GM12878 (cell line): ENCODE results near the gene CFAP299. TPM values are rescaled to one million over a fixed set of nuclear protein-coding genes. Genes with fewer than 3 reads are reported as not detected.

Experiments used
- ATAC-seq: fragments of 200-7000 bp; cut with Tn5 transposase; 3 replicates; pipeline ENCODE4 v1.9.1; 2020; ENCODE audit warnings: mild to moderate bottlenecking, moderate library complexity
- BruUV-seq: library from RNA; stranded (reverse); fragments of 400-500 nt; replicated peaks from 2 replicates; lab custom pipeline; 2021; lab: Mats Ljungman, UMichigan
- CTCF ChIA-PET: fragments of 300-600 bp; sonication (Branson Sonifier 250); formaldehyde crosslinking; extraction: SDS; loops from one replicate; lab custom pipeline; 2021; ENCODE audit warnings: inconsistent platforms; lab: Yijun Ruan, JAX
- POLR2A ChIA-PET: fragments of 350-600 bp; formaldehyde crosslinking; extraction: SDS; loops from one replicate; lab custom pipeline; 2021; ENCODE audit warnings: inconsistent platforms; lab: Charles Lee
- RAD21 ChIA-PET: fragments of 300-600 bp; sonication (Branson Sonifier 250); formaldehyde crosslinking; loops from one replicate; lab custom pipeline; 2023; ENCODE audit warnings: antibody characterized with exemption; ENCODE audit not compliant: unreplicated experiment; lab: Charles Lee
- SMC1A ChIA-PET: fragments of 300-600 bp; sonication (Branson Sonifier 250); formaldehyde crosslinking; loops from one replicate; lab custom pipeline; 2023; ENCODE audit not compliant: unreplicated experiment, uncharacterized antibody; lab: Charles Lee
- DNase-seq: peaks from one replicate; pipeline ENCODE4 v3.0.0-alpha.2; 2011; ENCODE audit warnings: low read depth, low spot score
- FAIRE-seq: peaks from 3 replicates; lab custom pipeline; 2011; peaks lifted over from hg19 to GRCh38; lab: Jason Lieb, UNC
- H2AFZ ChIP-seq: 2 replicates; pipeline ENCODE4 v1.6.0; 2011; ENCODE audit warnings: low read depth, low read length, control low read depth; ENCODE audit not compliant: control insufficient read depth
- H3K27ac ChIP-seq: 2 replicates; pipeline ENCODE4 v1.5.1; 2011; ENCODE audit warnings: control low read depth; ENCODE audit not compliant: control insufficient read depth, insufficient read depth
- H3K27me3 ChIP-seq, 2 experiments: replicated peaks in 1 of 2; 2 replicates each; pipeline versions ENCODE4 v1.6.0 to v1.6.1; 2011; ENCODE audit warnings: low read length in 1 of 2; ENCODE audit not compliant: control insufficient read depth in 2 of 2, insufficient read depth in 2 of 2
- H3K36me3 ChIP-seq, 2 experiments: 2 replicates each; pipeline ENCODE4 v1.5.1; 2011; ENCODE audit warnings: low read length in 1 of 2; ENCODE audit not compliant: control insufficient read depth in 2 of 2, insufficient read depth in 2 of 2
- H3K4me1 ChIP-seq: 2 replicates; pipeline ENCODE4 v1.6.1; 2011; ENCODE audit warnings: mild to moderate bottlenecking, low read length, moderate library complexity, mixed read lengths; ENCODE audit not compliant: control insufficient read depth, insufficient read depth
- H3K4me2 ChIP-seq: 2 replicates; pipeline ENCODE4 v1.6.0; 2011; ENCODE audit warnings: control low read depth; ENCODE audit not compliant: control insufficient read depth, insufficient read depth
- H3K4me3 ChIP-seq: fragments of 200-600 bp; sonication (generic); 2 replicates; pipeline ENCODE4 v1.5.1; 2016
- H3K79me2 ChIP-seq: 2 replicates; pipeline ENCODE4 v1.6.0; 2011; ENCODE audit warnings: low read length; ENCODE audit not compliant: control insufficient read depth, insufficient read depth
- H3K9ac ChIP-seq: 2 replicates; pipeline ENCODE4 v1.8.0; 2011; ENCODE audit warnings: low read length, control low read depth, mixed read lengths; ENCODE audit not compliant: control insufficient read depth, insufficient read depth
- H3K9me3 ChIP-seq: replicated peaks from 3 replicates; pipeline ENCODE4 v1.5.1; 2011; ENCODE audit warnings: mild to moderate bottlenecking, low read length; ENCODE audit not compliant: control insufficient read depth, insufficient read depth
- H4K20me1 ChIP-seq: 2 replicates; pipeline ENCODE4 v1.6.0; 2011; ENCODE audit not compliant: control insufficient read depth, insufficient read depth
- CREB1 ChIP-seq: IDR thresholded peaks from 2 replicates; pipeline ENCODE4 v1.6.1; 2012; ENCODE audit warnings: low read depth, mild to moderate bottlenecking, inconsistent platforms
- CREM ChIP-seq: IDR thresholded peaks from 2 replicates; pipeline ENCODE4 v1.6.1; 2014; ENCODE audit warnings: antibody characterized with exemption, low read depth
- FOXK2 ChIP-seq: fragments of 450-650 bp; IDR thresholded peaks from 2 replicates; pipeline ENCODE4 v1.6.1; 2017; ENCODE audit warnings: mild to moderate bottlenecking, moderate library complexity
- MYC ChIP-seq: IDR thresholded peaks from 2 replicates; pipeline ENCODE4 v1.6.1; 2011; ENCODE audit warnings: mild to moderate bottlenecking, low read length, moderate library complexity, inconsistent platforms; ENCODE audit not compliant: insufficient read depth, insufficient replicate concordance, insufficient read length, severe bottlenecking
- RAD21 ChIP-seq: IDR thresholded peaks from 2 replicates; pipeline ENCODE4 v1.6.1; 2011; ENCODE audit warnings: mild to moderate bottlenecking, low read depth, low read length, moderate library complexity; ENCODE audit not compliant: insufficient read depth
- TARDBP ChIP-seq: IDR thresholded peaks from 2 replicates; pipeline ENCODE4 v1.6.1; 2016; ENCODE audit warnings: borderline replicate concordance
- WGBS: methylation state at CpG from one replicate; pipeline ENCODE4 v1.1.6; 2016; ENCODE audit warnings: low lambda C conversion rate; ENCODE audit not compliant: insufficient replicate concordance, insufficient coverage; ENCODE audit errors: missing lambda C conversion rate; 5-methylcytosine and 5-hydroxymethylcytosine counted together
- in situ Hi-C: fragments of 300-500 bp; cut with MboI; formaldehyde crosslinking; loops from 9 replicates; pipeline ENCODE4 v1.14.3; 2018; ENCODE audit warnings: mixed read lengths
- intact Hi-C: fragments of 100-400 bp; cut with micrococcal nuclease; formaldehyde crosslinking; loops from one replicate; pipeline ENCODE4 v1.14.2; 2022; ENCODE audit not compliant: unreplicated experiment
- polyA plus RNA-seq, 11 experiments: library from polyadenylated mRNA; depleted of rRNA in 4 of 11; unstranded in 6 of 11; stranded (reverse) in 5 of 11; fragments of >200 nt; fragmentation: Nextera tagmentation in 4 of 11; fragmentation: Illumina TruSeq in 1 of 11; extraction: Ambion mirVana in 4 of 11; extraction: Trizol in 1 of 11; gene quantifications; 1 replicate in 1 of 11; 2 replicates in 10 of 11; pipeline versions ENCODE4 v1.2.1 to v1.2.3, GENCODE V29; 2011 to 2016; ENCODE audit warnings: inconsistent platforms in 2 of 11, missing spikeins in 2 of 11, low read depth in 1 of 11
- total RNA-seq, 4 experiments: library from RNA; depleted of rRNA in 3 of 4; stranded (reverse); fragments of >200 nt in 3 of 4; fragmentation: Illumina TruSeq in 1 of 4; extraction: Trizol in 1 of 4; gene quantifications; 2 replicates each; pipeline versions ENCODE4 v1.2.1 to v1.2.3, GENCODE V29; 2013 to 2021
- TF ChIP-seq, protein P1 (sequence below): fragments of 450-650 bp; IDR thresholded peaks from 2 replicates; pipeline ENCODE4 v1.6.1; 2017; ENCODE audit warnings: antibody characterized with exemption, mild to moderate bottlenecking, moderate library complexity

CFAP299 gene
- total and polyA plus RNA-seq, 10 of the 15 experiments (the other 5 are each of a cell fraction or from before 2014, with no cell fraction given): 0.06 to 0.34 TPM; not detected in 8

DNA sequence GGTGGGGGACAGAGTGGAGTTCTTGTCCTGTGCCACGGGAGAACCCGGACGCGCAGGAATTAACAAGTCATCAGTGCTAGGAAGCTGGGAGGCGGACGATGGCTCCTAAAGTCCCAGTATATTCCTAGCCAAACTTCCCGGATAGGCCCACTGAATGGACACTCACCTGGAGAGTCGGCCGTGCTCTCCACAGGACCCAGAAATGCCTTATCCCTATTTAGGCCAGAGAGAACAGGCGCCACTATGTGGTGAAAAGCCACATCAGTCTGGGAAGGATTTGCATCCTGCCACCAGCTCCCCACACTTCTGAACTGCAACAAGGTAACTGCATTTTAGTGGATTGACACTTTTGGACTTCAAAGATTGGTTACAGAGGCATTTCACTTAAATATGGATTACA, 1.1 kb downstream of the CFAP299 start:
- intact Hi-C loops: loop anchor here (5.0 to 10.0 kb wide), 2 partner anchors 69 to 412 kb away; partner anchors contain the start of gene FGF5
- Histone ChIP-seq H3K9ac (no peak overlapping the region), H3K36me3 (no peaks in the 10 kb centered on the region), H3K4me3 (no peak overlapping the region), H3K4me1 (no peaks in the 10 kb centered on the region; the same call in 1 of the 2 replicates), H2AFZ (no peak overlapping the region), H3K4me2 (no peak overlapping the region), H3K79me2 (no peaks in the 10 kb centered on the region), H3K27me3 (peaks cover 0 to 8% of the 10 kb centered on the region in 2 experiments; a peak in 3 of 4 replicates), H3K27ac (no peak overlapping the region), H3K9me3 (no peaks in the 10 kb centered on the region), H4K20me1 (no peaks in the 10 kb centered on the region)
- ChIA-PET SMC1A (interaction anchor here (0.9 to 1.4 kb wide), 4 partner anchors 9 to 131 kb away, joined by 3 to 4 read pairs (median 3); no protein-coding TSS in a partner anchor), CTCF (interaction anchor here (1.8 to 3.6 kb wide), 2 partner anchors 10 to 115 kb away, joined by 4 to 36 read pairs; no protein-coding TSS in a partner anchor), POLR2A (no interaction called here), RAD21 (interaction anchor here (1.0 to 3.5 kb wide), 2 partner anchors 116 to 134 kb away, joined by 3 to 23 read pairs; no protein-coding TSS in a partner anchor)
- no TSS peak for BruUV-seq
- 32% methylated on average over 10 of the region's 10 CpGs for WGBS
- ATAC-seq: no peak
- no peak for DNase-seq
- TF ChIP-seq CREB1 (no peak), TARDBP (no peak), RAD21 (peak; percentile 41; the same call in 1 of the 2 replicates), CREM (no peak), MYC (no peak), FOXK2 (no peak)
- TF ChIP-seq, protein P1, sequence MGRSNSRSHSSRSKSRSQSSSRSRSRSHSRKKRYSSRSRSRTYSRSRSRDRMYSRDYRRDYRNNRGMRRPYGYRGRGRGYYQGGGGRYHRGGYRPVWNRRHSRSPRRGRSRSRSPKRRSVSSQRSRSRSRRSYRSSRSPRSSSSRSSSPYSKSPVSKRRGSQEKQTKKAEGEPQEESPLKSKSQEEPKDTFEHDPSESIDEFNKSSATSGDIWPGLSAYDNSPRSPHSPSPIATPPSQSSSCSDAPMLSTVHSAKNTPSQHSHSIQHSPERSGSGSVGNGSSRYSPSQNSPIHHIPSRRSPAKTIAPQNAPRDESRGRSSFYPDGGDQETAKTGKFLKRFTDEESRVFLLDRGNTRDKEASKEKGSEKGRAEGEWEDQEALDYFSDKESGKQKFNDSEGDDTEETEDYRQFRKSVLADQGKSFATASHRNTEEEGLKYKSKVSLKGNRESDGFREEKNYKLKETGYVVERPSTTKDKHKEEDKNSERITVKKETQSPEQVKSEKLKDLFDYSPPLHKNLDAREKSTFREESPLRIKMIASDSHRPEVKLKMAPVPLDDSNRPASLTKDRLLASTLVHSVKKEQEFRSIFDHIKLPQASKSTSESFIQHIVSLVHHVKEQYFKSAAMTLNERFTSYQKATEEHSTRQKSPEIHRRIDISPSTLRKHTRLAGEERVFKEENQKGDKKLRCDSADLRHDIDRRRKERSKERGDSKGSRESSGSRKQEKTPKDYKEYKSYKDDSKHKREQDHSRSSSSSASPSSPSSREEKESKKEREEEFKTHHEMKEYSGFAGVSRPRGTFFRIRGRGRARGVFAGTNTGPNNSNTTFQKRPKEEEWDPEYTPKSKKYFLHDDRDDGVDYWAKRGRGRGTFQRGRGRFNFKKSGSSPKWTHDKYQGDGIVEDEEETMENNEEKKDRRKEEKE: no peak
- in situ Hi-C loops: no loop called here
- no peak for FAIRE-seq
